HK-2 (cell line): ENCODE results near the gene NLGN3.
A peak's percentile ranks its signal among the peaks of the same experiment; 100 is the strongest.

Source experiments
- DNase-seq: peaks from one replicate; pipeline ENCODE4 v3.0.0-alpha.2; 2018; ENCODE audit not compliant: unreplicated experiment

NLGN3 gene

GRCh38 chrX:71144651-71145050, at the start of gene NLGN3:
Gene NLGN3 (plus strand): TSS chrX:71144841. CDS start chrX:71147750, 2,909 bp downstream.
- DNase-seq: no peak

GRCh38 chrX:71095033-71095432, 49.6 kb upstream of the NLGN3 start:
- DNase-seq: no peak

DNA sequence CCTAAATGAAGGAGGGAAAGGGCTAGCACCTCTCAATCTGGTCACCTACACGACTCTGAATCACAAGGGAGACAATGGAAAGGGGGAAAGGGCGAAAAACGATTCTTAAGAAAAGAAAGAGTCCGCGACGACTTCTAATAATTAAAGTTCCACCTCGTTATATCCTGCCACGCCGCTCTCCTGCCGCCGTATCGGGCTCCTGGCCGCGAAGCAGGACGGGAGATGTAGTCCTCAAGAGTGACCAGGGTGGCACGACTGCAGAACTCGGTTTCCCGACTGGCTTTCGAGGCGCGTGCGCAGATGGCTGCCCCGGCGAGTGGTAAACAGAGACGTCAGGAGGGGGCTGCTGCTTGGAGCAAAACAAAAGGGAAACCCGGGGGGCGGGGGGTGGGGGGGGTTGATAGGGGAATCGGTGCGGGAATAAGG, 49.1 kb upstream of the NLGN3 start, which contains the start of gene FOXO4:
FOXO4 (plus strand) TSS at position 297 of the 426 bp plus-strand sequence. CDS start 678 bp downstream, outside the sequence.
- DNase-seq: peak; percentile 86

DNA sequence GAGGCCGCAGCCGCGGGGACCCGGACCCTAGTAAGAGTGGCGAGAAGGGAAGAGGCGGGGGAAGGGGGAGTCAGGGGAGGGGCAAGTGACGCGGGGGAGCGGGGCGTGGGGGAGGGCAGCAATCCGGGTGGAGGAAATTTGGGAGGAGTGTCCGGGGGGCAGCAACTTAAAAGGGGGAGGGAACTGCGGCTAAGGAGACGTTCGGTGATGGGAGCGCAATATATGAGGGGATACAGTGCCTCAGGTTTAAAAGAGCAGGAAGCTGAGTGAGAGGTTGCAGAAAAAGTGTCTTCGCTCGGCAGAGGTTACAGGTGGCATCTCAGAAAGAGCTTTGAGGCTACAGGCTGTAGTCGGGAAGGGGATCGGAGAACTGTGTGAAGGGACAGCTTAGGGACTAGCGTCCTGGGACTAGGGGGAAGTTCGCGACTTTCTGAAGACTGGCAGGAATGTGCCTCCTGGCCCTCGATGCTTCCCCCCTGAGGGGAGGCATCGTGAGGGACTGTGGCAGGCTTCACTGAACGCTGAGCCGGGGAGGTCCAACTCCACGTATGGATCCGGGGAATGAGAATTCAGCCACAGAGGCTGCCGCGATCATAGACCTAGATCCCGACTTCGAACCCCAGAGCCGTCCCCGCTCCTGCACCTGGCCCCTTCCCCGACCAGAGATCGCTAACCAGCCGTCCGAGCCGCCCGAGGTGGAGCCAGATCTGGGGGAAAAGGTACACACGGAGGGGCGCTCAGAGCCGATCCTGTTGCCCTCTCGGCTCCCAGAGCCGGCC, 48.5 kb upstream of the NLGN3 start:
- peak; percentile 20 for DNase-seq

GRCh38 chrX:71096760-71097032, 47.9 kb upstream of the NLGN3 start:
- DNase-seq: no peak

DNA sequence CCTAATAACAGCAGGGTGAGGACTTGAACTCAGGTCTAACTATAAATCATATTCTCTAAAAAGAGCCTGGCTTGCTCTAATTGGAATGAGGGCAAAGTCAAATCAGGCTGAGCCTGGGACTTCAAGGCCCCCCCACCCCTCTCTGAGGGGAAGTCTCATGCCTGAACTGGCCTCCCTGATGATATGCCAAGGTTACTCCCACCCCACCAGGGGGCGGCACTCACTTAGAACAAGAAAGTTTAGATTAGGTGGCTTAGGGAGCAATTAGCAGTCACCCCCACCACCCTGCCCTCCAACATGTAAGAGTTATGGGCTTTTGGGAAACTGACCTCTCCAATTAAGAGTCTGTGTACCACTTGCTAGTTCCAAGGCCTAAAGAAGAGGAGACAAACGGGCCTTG, 46.3 kb upstream of the NLGN3 start:
- peak; percentile 25 for DNase-seq

DNA sequence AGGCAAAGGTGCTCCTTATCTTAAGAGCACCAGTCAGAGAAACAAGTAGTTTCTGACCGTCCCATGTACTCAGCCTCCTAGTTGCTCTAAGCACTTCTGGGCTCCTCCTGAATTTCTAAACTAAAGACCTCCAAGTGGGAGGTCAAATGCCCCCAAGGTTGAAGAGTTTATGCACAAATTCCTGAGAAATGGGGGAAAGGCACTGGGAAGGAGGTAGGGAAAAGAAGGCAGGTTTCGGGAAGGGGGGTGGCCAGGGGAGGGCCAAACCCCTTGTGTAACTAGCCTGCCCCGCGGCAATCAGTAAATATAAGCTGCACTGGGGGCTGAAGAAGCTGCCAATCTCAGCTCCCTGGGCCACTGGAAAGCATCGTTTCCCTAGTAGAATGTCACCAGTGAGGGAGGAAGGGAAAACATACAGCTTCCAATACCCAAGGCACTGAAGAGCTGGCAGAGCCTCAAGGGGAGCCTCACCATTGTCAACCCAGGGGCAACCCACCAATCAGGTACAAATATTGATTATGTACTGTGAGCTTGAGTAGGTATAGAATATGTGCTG, 45.6 kb upstream of the NLGN3 start:
- DNase-seq: no peak

DNA sequence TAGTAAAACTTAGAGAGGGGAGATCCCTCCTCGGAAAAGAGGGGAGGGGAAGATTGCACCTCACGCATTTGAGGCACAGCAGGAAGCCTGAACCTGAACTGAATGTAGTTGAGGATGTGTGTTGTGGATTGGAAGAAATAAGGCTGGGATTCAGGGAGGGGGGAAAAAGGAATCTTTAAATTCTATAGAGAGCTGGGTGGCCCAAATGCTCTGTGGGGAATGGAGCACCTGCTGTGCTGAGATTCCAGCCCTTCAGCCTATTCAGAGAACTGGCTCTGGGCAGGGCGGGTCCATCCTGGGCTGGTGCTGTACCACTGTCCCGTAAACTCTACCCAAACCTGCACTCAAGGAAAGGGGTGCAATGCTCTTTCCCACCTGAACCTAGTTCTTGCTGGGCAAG, 44.9 kb upstream of the NLGN3 start:
- no peak for DNase-seq

- no peak for DNase-seq
These were observed 43.8 kb upstream of the NLGN3 start for GRCh38 chrX:71100581-71101505.

GRCh38 chrX:71102292-71102691, 42.3 kb upstream of the NLGN3 start:
- DNase-seq: no peak

GRCh38 chrX:71103110-71103983, 41.3 kb upstream of the NLGN3 start:
- no peak for DNase-seq

- no peak for DNase-seq
These were observed 39.0 kb upstream of the NLGN3 start for GRCh38 chrX:71105628-71106027.

- no peak for DNase-seq
These were observed 38.2 kb upstream of the NLGN3 start, which contains the start of gene CXorf65 for GRCh38 chrX:71106427-71106826. Gene CXorf65 (minus strand): TSS chrX:71106740. CDS start chrX:71106556, 184 bp downstream.

DNA sequence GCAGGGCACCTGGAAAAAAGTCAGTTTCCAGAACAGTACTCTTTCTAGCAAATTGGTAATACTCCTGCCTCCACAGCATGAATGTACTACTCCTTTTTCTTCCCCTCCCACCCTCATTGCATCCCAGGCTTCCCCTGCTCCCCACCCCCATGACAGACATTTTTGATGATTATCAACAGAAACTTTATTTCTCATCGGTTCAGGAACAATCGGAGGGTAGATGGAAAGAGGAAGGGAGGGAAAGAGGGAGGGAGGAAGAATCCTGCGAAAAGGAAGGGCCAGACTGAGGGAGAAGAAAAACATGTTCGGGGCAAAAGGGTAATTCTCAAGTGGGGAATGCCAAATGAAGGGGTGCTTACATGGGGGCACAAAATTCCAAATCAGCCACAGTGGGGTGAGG, 37.4 kb upstream of the NLGN3 start:
- no peak for DNase-seq

DNA sequence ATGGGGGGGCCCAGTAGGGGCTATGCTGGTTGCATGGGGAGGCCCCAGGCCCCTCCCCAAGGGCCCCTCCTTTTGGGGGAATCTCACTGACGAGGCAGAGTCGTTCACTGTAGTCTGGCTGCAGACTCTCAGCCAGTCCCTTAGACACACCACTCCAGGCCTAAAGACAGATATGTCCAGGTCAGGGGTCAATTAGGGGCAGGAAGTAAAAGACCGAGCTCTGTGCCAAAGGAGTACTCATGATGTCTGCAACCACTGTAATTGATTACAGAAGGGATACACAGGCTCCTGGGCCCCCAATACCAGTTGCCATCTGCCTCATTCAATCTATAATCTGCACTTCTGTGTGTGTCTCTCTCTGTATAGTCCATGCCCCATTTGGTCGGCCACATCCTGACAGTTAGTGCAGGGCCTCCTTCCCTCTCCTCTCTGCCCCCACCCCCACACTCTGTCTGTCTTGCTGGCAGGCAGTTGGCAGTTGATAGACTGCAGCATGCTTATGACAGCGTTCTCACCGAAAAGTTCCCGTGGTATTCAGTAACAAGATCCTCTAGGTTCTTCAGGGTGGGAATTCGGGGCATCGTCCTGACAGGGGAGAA, 36.8 kb upstream of the NLGN3 start:
- DNase-seq: no peak

- no peak for DNase-seq
These were observed 35.6 kb upstream of the NLGN3 start for GRCh38 chrX:71109051-71109450.

- no peak for DNase-seq
These were observed 33.3 kb upstream of the NLGN3 start, which contains the start of gene IL2RG for GRCh38 chrX:71111141-71111843. Gene IL2RG (minus strand): TSS chrX:71111577. CDS start chrX:71111539, 38 bp downstream.

GRCh38 chrX:71111921-71112431, 32.7 kb upstream of the NLGN3 start:
- DNase-seq: no peak

GRCh38 chrX:71117358-71117757, 27.3 kb upstream of the NLGN3 start:
- DNase-seq: no peak
